BLaER1 (cell line): ENCODE results near the gene KDM5B.

Experiments
- H3K27ac ChIP-seq: shearing (Covaris generic); formaldehyde crosslinking; 2 replicates; pipeline ENCODE4 v1.8.1; 2022
- H3K27me3 ChIP-seq: shearing (Covaris generic); formaldehyde crosslinking; 2 replicates; pipeline ENCODE4 v1.8.1; 2022
- H3K36me3 ChIP-seq: shearing (Covaris generic); formaldehyde crosslinking; 2 replicates; pipeline ENCODE4 v1.8.1; 2022
- H3K4me1 ChIP-seq: shearing (Covaris generic); formaldehyde crosslinking; 2 replicates; pipeline ENCODE4 v1.8.1; 2022
- H3K4me2 ChIP-seq: shearing (Covaris generic); formaldehyde crosslinking; 2 replicates; pipeline ENCODE4 v1.8.1; 2022
- H3K4me3 ChIP-seq: shearing (Covaris generic); formaldehyde crosslinking; 2 replicates; pipeline ENCODE4 v1.8.1; 2022
- H3K9ac ChIP-seq: shearing (Covaris generic); formaldehyde crosslinking; 2 replicates; pipeline ENCODE4 v1.8.1; 2022
- H3K9me3 ChIP-seq: shearing (Covaris generic); formaldehyde crosslinking; 2 replicates; pipeline ENCODE4 v1.8.1; 2022
- H4K20me1 ChIP-seq: shearing (Covaris generic); formaldehyde crosslinking; 2 replicates; pipeline ENCODE4 v1.8.1; 2022
- Cebpa-rat ChIP-seq: shearing (Covaris generic); IDR thresholded peaks from 2 replicates; pipeline ENCODE4 v1.8.1; 2022

The KDM5B gene

GRCh38 chr1:202794051-202794740 is 14.0 kb downstream of the KDM5B start:
- no peak for TF ChIP-seq Cebpa-rat
- Histone ChIP-seq H3K4me3 (no peak overlapping the region), H4K20me1 (peaks cover 100% of the 10 kb centered on the region), H3K27me3 (no peaks in the 10 kb centered on the region), H3K4me2 (peak overlapping the region; percentile 72; the same call in 1 of the 2 replicates), H3K9me3 (no peaks in the 10 kb centered on the region), H3K9ac (no peak overlapping the region), H3K36me3 (peaks cover 62% of the 10 kb centered on the region), H3K4me1 (peaks cover 63% of the 10 kb centered on the region), H3K27ac (no peak overlapping the region)

- Histone ChIP-seq H3K9me3 (no peaks in the 10 kb centered on the region; the same call in 1 of the 2 replicates), H3K27me3 (no peaks in the 10 kb centered on the region), H4K20me1 (peaks cover 100% of the 10 kb centered on the region), H3K27ac (no peak overlapping the region), H3K36me3 (peaks cover 57% of the 10 kb centered on the region), H3K9ac (no peak overlapping the region), H3K4me1 (peaks cover 33% of the 10 kb centered on the region), H3K4me2 (no peak overlapping the region), H3K4me3 (no peak overlapping the region)
- no peak for TF ChIP-seq Cebpa-rat
Observed at GRCh38 chr1:202791077-202791747, 17.0 kb downstream of the KDM5B start.

GRCh38 chr1:202788800-202789199 is 19.4 kb downstream of the KDM5B start:
- Histone ChIP-seq H3K36me3 (peaks cover 46% of the 10 kb centered on the region), H3K4me1 (peaks cover 25% of the 10 kb centered on the region; the same call in 1 of the 2 replicates), H3K9me3 (no peaks in the 10 kb centered on the region; the same call in 1 of the 2 replicates), H3K27me3 (no peaks in the 10 kb centered on the region), H4K20me1 (peaks cover 100% of the 10 kb centered on the region), H3K9ac (no peak overlapping the region), H3K4me2 (no peak overlapping the region), H3K27ac (no peak overlapping the region), H3K4me3 (no peak overlapping the region)
- no peak for TF ChIP-seq Cebpa-rat

GRCh38 chr1:202786804-202787203 is 21.4 kb downstream of the KDM5B start:
- Histone ChIP-seq H3K27ac (no peak overlapping the region), H3K27me3 (no peaks in the 10 kb centered on the region), H3K4me2 (no peak overlapping the region), H4K20me1 (peaks cover 100% of the 10 kb centered on the region), H3K9me3 (no peaks in the 10 kb centered on the region; the same call in 1 of the 2 replicates), H3K9ac (no peak overlapping the region), H3K36me3 (peaks cover 40% of the 10 kb centered on the region), H3K4me3 (no peak overlapping the region), H3K4me1 (peaks cover 42% of the 10 kb centered on the region; the same call in 1 of the 2 replicates)
- no peak for TF ChIP-seq Cebpa-rat

- no peak for TF ChIP-seq Cebpa-rat
- no peak overlapping the region for H3K4me3 ChIP-seq
- H3K27ac ChIP-seq: no peak overlapping the region
- H3K9me3 ChIP-seq: no peaks in the 10 kb centered on the region
- H3K36me3 ChIP-seq: peaks cover 48% of the 10 kb centered on the region
- H4K20me1 ChIP-seq: peaks cover 100% of the 10 kb centered on the region
- H3K9ac ChIP-seq: no peak overlapping the region
- H3K4me2 ChIP-seq: no peak overlapping the region
- no peaks in the 10 kb centered on the region for H3K27me3 ChIP-seq
- H3K4me1 ChIP-seq: peaks cover 44% of the 10 kb centered on the region
Observed at GRCh38 chr1:202781180-202781579, 27.0 kb downstream of the KDM5B start.

- H3K4me1 ChIP-seq: peaks cover 29% of the 10 kb centered on the region
- no peak overlapping the region for H3K4me3 ChIP-seq
- H3K36me3 ChIP-seq: peaks cover 98% of the 10 kb centered on the region
- no peak overlapping the region for H3K27ac ChIP-seq
- H3K27me3 ChIP-seq: no peaks in the 10 kb centered on the region
- no peak for TF ChIP-seq Cebpa-rat
- no peak overlapping the region for H3K4me2 ChIP-seq
- H3K9ac ChIP-seq: no peak overlapping the region
- H4K20me1 ChIP-seq: peaks cover 100% of the 10 kb centered on the region
- no peaks in the 10 kb centered on the region for H3K9me3 ChIP-seq
Observed at GRCh38 chr1:202770135-202770534, 38.1 kb downstream of the KDM5B start.

GRCh38 chr1:202765721-202766120 is 42.5 kb downstream of the KDM5B start:
- Histone ChIP-seq H3K27ac (no peak overlapping the region), H3K9ac (no peak overlapping the region), H3K4me3 (no peak overlapping the region), H3K9me3 (no peaks in the 10 kb centered on the region), H3K4me1 (peaks cover 29% of the 10 kb centered on the region), H4K20me1 (peaks cover 99% of the 10 kb centered on the region), H3K36me3 (peaks cover 98% of the 10 kb centered on the region), H3K4me2 (no peak overlapping the region), H3K27me3 (no peaks in the 10 kb centered on the region)
- TF ChIP-seq Cebpa-rat: no peak

GRCh38 chr1:202762019-202762418 is 46.2 kb downstream of the KDM5B start:
- no peak for TF ChIP-seq Cebpa-rat
- no peak overlapping the region for H3K9ac ChIP-seq
- no peaks in the 10 kb centered on the region for H3K9me3 ChIP-seq

GRCh38 chr1:202760589-202760988 is 47.6 kb downstream of the KDM5B start:
- Histone ChIP-seq H3K4me1 (no peaks in the 10 kb centered on the region), H3K27ac (no peak overlapping the region), H3K36me3 (peaks cover 100% of the 10 kb centered on the region), H3K9me3 (no peaks in the 10 kb centered on the region), H3K4me2 (no peak overlapping the region), H4K20me1 (peaks cover 94% of the 10 kb centered on the region), H3K4me3 (no peak overlapping the region), H3K9ac (no peak overlapping the region), H3K27me3 (no peaks in the 10 kb centered on the region)
- TF ChIP-seq Cebpa-rat: no peak

More at GRCh38 chr1:202762019-202762418, 46.2 kb downstream of the KDM5B start:
- Histone ChIP-seq H3K4me1 (peaks cover 7% of the 10 kb centered on the region), H3K27ac (no peak overlapping the region), H3K4me2 (no peak overlapping the region), H3K27me3 (no peaks in the 10 kb centered on the region), H3K4me3 (no peak overlapping the region), H3K36me3 (peaks cover 100% of the 10 kb centered on the region), H4K20me1 (peaks cover 99% of the 10 kb centered on the region)

GRCh38 chr1:202756391-202756790 is 51.8 kb downstream of the KDM5B start:
- H4K20me1 ChIP-seq: peaks cover 95% of the 10 kb centered on the region
- no peak for TF ChIP-seq Cebpa-rat
- H3K27me3 ChIP-seq: no peaks in the 10 kb centered on the region
- no peak overlapping the region for H3K4me2 ChIP-seq
- no peaks in the 10 kb centered on the region for H3K4me1 ChIP-seq
- no peaks in the 10 kb centered on the region for H3K9me3 ChIP-seq
- no peak overlapping the region for H3K4me3 ChIP-seq
- no peak overlapping the region for H3K27ac ChIP-seq
- no peak overlapping the region for H3K9ac ChIP-seq
- H3K36me3 ChIP-seq: peaks cover 100% of the 10 kb centered on the region
